Gastrocnemius medialis (tissue), 4 donors: ENCODE results near the gene TXLNB. TPM values are rescaled to one million over a fixed set of nuclear protein-coding genes. Genes with fewer than 3 reads are reported as not detected.
"Not testable (repeated sequence)": the region's sequence is repeated elsewhere in the genome, so short reads cannot be mapped to it uniquely, and the experiment has no call there.

ENCODE experiments used
- ATAC-seq, 2 donors: fragments of 150-250 bp; one replicate each; pipeline ENCODE4 v1.9.1; 2016
- DNase-seq, 2 donors: peaks; one replicate each; pipeline ENCODE4 v3.0.0-alpha.2; 2019
- H3K27ac ChIP-seq, 4 donors: fragments of 200-600 bp; sonication (generic); 1 replicate in 1 of 4; 2 replicates in 3 of 4; pipeline ENCODE4 v1.5.1; 2016 to 2018; ENCODE audit warnings: mild to moderate bottlenecking in 2 of 4, moderate library complexity in 1 of 4
- H3K27me3 ChIP-seq, 3 donors: fragments of 200-600 bp; sonication (generic) in 2 of 3; 1 replicate in 1 of 3; 2 replicates in 2 of 3; pipeline versions ENCODE4 v1.5.1 to v1.6.0; 2016 to 2019; ENCODE audit warnings: mild to moderate bottlenecking in 1 of 3, moderate library complexity in 1 of 3
- H3K36me3 ChIP-seq, 2 donors: fragments of 200-600 bp; sonication (generic) in 1 of 2; one replicate each; pipeline ENCODE4 v1.5.1; 2017 to 2018
- H3K4me1 ChIP-seq, 2 donors: fragments of 200-600 bp; sonication (generic) in 1 of 2; one replicate each; pipeline ENCODE4 v1.5.1; 2016 to 2017; ENCODE audit warnings: mild to moderate bottlenecking in 2 of 2
- H3K4me3 ChIP-seq, 4 donors: fragments of 200-600 bp; sonication (generic) in 3 of 4; 1 replicate in 1 of 4; 2 replicates in 3 of 4; pipeline ENCODE4 v1.5.1; 2016 to 2019; ENCODE audit warnings: mild to moderate bottlenecking in 2 of 4
- H3K9me3 ChIP-seq, 3 donors: fragments of 200-600 bp; sonication (generic) in 2 of 3; 1 replicate in 1 of 3; 2 replicates in 2 of 3; pipeline ENCODE4 v1.5.1; 2016 to 2019
- POLR2A ChIP-seq, 2 donors: fragments of 450-650 bp; IDR thresholded peaks; one replicate each; pipeline ENCODE4 v1.6.1; 2017; ENCODE audit warnings: antibody characterized with exemption in 2 of 2, mild to moderate bottlenecking in 2 of 2, moderate library complexity in 2 of 2
- in situ Hi-C, 4 donors: fragments of 200-750 bp; cut with MboI; loops; one replicate each; pipeline versions ENCODE4 v1.15.0 to v1.8.0; 2017; ENCODE audit warnings: low sequenced_read_pairs in 4 of 4
- intact Hi-C: fragments of 100-400 bp; cut with DNase I; formaldehyde crosslinking; loops from one replicate; pipeline ENCODE4 v1.15.1; 2023; ENCODE audit warnings: low total_unique reads
- total RNA-seq, 4 donors: library from RNA; depleted of rRNA; stranded (reverse); fragments of >200 nt; gene quantifications; one replicate each; pipeline versions ENCODE4 v1.1.0 to v1.2.3, GENCODE V29; 2016
- TF ChIP-seq, protein P1 (sequence below), 5 experiments: fragments of 450-650 bp in 3 of 5; fragments of 200-600 bp in 2 of 5; sonication (generic) in 2 of 5; IDR thresholded peaks in 4 of 5; conservative IDR thresholded peaks in 1 of 5; 1 replicate in 4 of 5; 2 replicates in 1 of 5; pipeline ENCODE4 v1.5.1; 2016 to 2019; ENCODE audit warnings: antibody characterized with exemption in 5 of 5, mild to moderate bottlenecking in 3 of 5, moderate library complexity in 3 of 5

Gene TXLNB
- total RNA-seq, 4 donors from 2014 or later: 58.3 to 197 (median 124) TPM

DNA sequence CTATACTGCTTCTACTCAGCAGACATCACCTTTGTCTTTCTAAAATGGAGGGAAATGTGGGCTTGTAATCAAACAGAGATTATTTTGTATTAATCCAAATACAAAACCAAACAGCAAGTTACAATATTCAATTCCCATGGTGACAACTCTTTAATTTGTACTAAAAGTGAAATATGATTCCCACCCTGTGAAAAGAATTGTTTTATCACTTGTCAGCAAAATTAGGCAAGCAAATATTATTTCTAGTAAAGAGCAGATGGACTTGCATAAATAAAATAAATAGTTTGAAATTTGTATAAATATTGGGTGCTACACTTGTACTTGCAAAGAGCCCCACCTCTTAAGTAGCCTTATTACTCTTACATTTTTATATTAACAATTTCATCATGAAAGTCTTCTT, 6.1 kb upstream of the TXLNB start:
- Histone ChIP-seq H3K4me1 (no peaks in the 10 kb centered on the region), H3K4me3 (no peak overlapping the region), H3K27me3 (no peaks in the 10 kb centered on the region), H3K9me3 (no peaks in the 10 kb centered on the region), H3K27ac (no peak overlapping the region), H3K36me3 (no peaks in the 10 kb centered on the region)
- TF ChIP-seq, protein P1, sequence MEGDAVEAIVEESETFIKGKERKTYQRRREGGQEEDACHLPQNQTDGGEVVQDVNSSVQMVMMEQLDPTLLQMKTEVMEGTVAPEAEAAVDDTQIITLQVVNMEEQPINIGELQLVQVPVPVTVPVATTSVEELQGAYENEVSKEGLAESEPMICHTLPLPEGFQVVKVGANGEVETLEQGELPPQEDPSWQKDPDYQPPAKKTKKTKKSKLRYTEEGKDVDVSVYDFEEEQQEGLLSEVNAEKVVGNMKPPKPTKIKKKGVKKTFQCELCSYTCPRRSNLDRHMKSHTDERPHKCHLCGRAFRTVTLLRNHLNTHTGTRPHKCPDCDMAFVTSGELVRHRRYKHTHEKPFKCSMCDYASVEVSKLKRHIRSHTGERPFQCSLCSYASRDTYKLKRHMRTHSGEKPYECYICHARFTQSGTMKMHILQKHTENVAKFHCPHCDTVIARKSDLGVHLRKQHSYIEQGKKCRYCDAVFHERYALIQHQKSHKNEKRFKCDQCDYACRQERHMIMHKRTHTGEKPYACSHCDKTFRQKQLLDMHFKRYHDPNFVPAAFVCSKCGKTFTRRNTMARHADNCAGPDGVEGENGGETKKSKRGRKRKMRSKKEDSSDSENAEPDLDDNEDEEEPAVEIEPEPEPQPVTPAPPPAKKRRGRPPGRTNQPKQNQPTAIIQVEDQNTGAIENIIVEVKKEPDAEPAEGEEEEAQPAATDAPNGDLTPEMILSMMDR (IDR thresholded peaks at IDR 0.05 in 4 of 5, conservative IDR thresholded peaks at IDR 0.05 in 1 of 5): no peak
- TF ChIP-seq POLR2A (IDR thresholded peaks at IDR 0.05): no peak
- ATAC-seq (no peak), DNase-seq (no peak)
- intact Hi-C loops: loop anchor here (10.0 kb wide), 1 partner anchor 467 kb away; no protein-coding TSS in a partner anchor
- in situ Hi-C loops: no loop called here

- H3K27me3 ChIP-seq: no peaks in the 10 kb centered on the region
- intact Hi-C loops: loop anchor here (10.0 kb wide), 1 partner anchor 468 kb away; no protein-coding TSS in a partner anchor
- TF ChIP-seq POLR2A (IDR thresholded peaks at IDR 0.05): no peak
- TF ChIP-seq, protein P1 (IDR thresholded peaks at IDR 0.05 in 4 of 5, conservative IDR thresholded peaks at IDR 0.05 in 1 of 5): no peak
- ATAC-seq (no peak), DNase-seq (no peak)
- no peak overlapping the region for H3K4me3 ChIP-seq
- no peaks in the 10 kb centered on the region for H3K9me3 ChIP-seq
- H3K4me1 ChIP-seq: peaks cover 6 to 7% of the 10 kb centered on the region in 2 donors
- no peaks in the 10 kb centered on the region for H3K36me3 ChIP-seq
- in situ Hi-C loops: no loop called here
- no peak overlapping the region for H3K27ac ChIP-seq
Measured at GRCh38 chr6:139296927-139297326, 5.1 kb upstream of the TXLNB start.

GRCh38 chr6:139295901-139296300, 4.1 kb upstream of the TXLNB start:
- in situ Hi-C loops (no loop called here), intact Hi-C loops (loop anchor here (10.0 kb wide), 1 partner anchor 469 kb away; no protein-coding TSS in a partner anchor)
- TF ChIP-seq, protein P1 (IDR thresholded peaks at IDR 0.05 in 4 of 5, conservative IDR thresholded peaks at IDR 0.05 in 1 of 5): no peak
- TF ChIP-seq POLR2A (IDR thresholded peaks at IDR 0.05): no peak
- ATAC-seq (no peak), DNase-seq (no peak)
- no peak overlapping the region for H3K27ac ChIP-seq
- H3K4me3 ChIP-seq: no peak overlapping the region
- no peaks in the 10 kb centered on the region for H3K9me3 ChIP-seq
- no peaks in the 10 kb centered on the region for H3K27me3 ChIP-seq
- peaks cover 6 to 7% of the 10 kb centered on the region in 2 donors for H3K4me1 ChIP-seq
- no peaks in the 10 kb centered on the region for H3K36me3 ChIP-seq

DNA sequence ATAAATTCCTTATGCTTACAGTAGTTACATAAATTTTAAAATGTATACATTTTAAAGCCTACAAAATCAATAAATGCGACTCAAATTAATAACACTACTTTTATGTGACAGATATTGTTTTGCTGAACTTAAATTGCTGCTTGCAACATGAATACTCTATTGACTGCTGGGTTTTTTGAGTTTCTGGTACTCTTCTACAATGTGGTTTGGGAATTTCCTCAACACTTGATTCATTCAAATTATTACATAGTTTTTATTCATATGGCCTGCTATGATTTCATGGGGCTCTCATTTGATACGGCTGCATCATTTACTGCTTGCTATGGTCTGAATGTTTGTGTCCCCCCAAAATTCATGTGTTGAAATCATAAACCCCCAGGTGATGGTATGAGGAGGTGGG, 2.3 kb upstream of the TXLNB start:
- H3K36me3 ChIP-seq: no peaks in the 10 kb centered on the region
- DNase-seq (no peak), ATAC-seq (no peak)
- in situ Hi-C loops (no loop called here), intact Hi-C loops (loop anchor here (5.0 to 10.0 kb wide), 3 partner anchors 42 to 471 kb away; partner anchors contain the start of gene CITED2)
- H3K9me3 ChIP-seq: no peaks in the 10 kb centered on the region
- H3K27me3 ChIP-seq: no peaks in the 10 kb centered on the region
- peaks cover 15 to 21% of the 10 kb centered on the region in 2 donors for H3K4me1 ChIP-seq
- peak overlapping the region in 1 of 4 donors; percentile 15 for H3K27ac ChIP-seq
- TF ChIP-seq, protein P1 (IDR thresholded peaks at IDR 0.05 in 4 of 5, conservative IDR thresholded peaks at IDR 0.05 in 1 of 5): no peak
- no peak overlapping the region for H3K4me3 ChIP-seq

GRCh38 chr6:139293230-139293629, 1.4 kb upstream of the TXLNB start:
- in situ Hi-C loops, H3K9me3 ChIP-seq, H3K4me3 ChIP-seq, ATAC-seq, H3K27me3 ChIP-seq, H3K36me3 ChIP-seq, DNase-seq: not testable (repeated sequence)
- Histone ChIP-seq H3K27ac (peak overlapping the region; percentile 92 to 96 (median 94)), H3K4me1 (peaks cover 20 to 28% of the 10 kb centered on the region in 2 donors)
- intact Hi-C loops: loop anchor here (2.0 to 10.0 kb wide), 4 partner anchors 41 to 472 kb away; partner anchors contain the start of gene CITED2
